GM12878 (cell line): ENCODE data around the gene TTC39C.

ENCODE experiments used
- ATF3 ChIP-seq: IDR thresholded peaks from 2 replicates; pipeline ENCODE4 v1.6.1; 2011; ENCODE audit warnings: low read depth, mild to moderate bottlenecking, low read length, moderate library complexity, borderline replicate concordance; ENCODE audit errors: extremely low read depth
- CEBPB ChIP-seq, 2 experiments: fragments of 150-350 bp in 1 of 2; IDR thresholded peaks; 2 replicates each; pipeline ENCODE4 v1.6.1; 2012 to 2014; ENCODE audit warnings: low read depth in 2 of 2, low read length in 2 of 2, borderline replicate concordance in 1 of 2, inconsistent platforms in 1 of 2
- CTCF ChIP-seq, 3 experiments: IDR thresholded peaks in 2 of 3; conservative IDR thresholded peaks in 1 of 3; 2 replicates each; pipeline ENCODE4 v1.5.1; 2011; ENCODE audit warnings: low read depth in 3 of 3, low read length in 3 of 3, mild to moderate bottlenecking in 3 of 3, control low read depth in 2 of 3, moderate library complexity in 2 of 3, inconsistent platforms in 1 of 3, mixed read lengths in 1 of 3; ENCODE audit not compliant: control insufficient read depth in 2 of 3, insufficient read depth in 1 of 3; ENCODE audit errors: extremely low read depth in 1 of 3
- EGR1 ChIP-seq, 2 experiments: IDR thresholded peaks; 1 replicate in 1 of 2; 2 replicates in 1 of 2; pipeline ENCODE4 v1.6.1; 2011 to 2012; ENCODE audit warnings: low read depth in 2 of 2, low read length in 2 of 2, borderline replicate concordance in 1 of 2, mild to moderate bottlenecking in 1 of 2, moderate library complexity in 1 of 2
- EP300 ChIP-seq, 2 experiments: fragments of 150-350 bp in 1 of 2; IDR thresholded peaks; 2 replicates each; pipeline ENCODE4 v1.6.1; 2011 to 2012; ENCODE audit warnings: low read depth in 2 of 2, low read length in 2 of 2, borderline replicate concordance in 1 of 2, improper control_type of control experiment in 1 of 2, inconsistent platforms in 1 of 2; ENCODE audit not compliant: control insufficient read depth in 1 of 2
- FOS ChIP-seq: IDR thresholded peaks from 3 replicates; pipeline ENCODE4 v1.6.1; 2011; ENCODE audit warnings: borderline replicate concordance; ENCODE audit not compliant: insufficient read length; ENCODE audit errors: extremely low read depth
- MTA2 ChIP-seq: fragments of 450-650 bp; IDR thresholded peaks from 2 replicates; pipeline ENCODE4 v1.6.1; 2016; ENCODE audit warnings: low read depth, mild to moderate bottlenecking, moderate library complexity
- PBX3 ChIP-seq: IDR thresholded peaks from 2 replicates; pipeline ENCODE4 v1.6.1; 2011; ENCODE audit warnings: mild to moderate bottlenecking, low read depth, low read length, moderate library complexity; ENCODE audit not compliant: insufficient replicate concordance
- POLR2AphosphoS5 ChIP-seq: IDR thresholded peaks from 2 replicates; pipeline ENCODE4 v1.6.1; 2011; ENCODE audit warnings: mild to moderate bottlenecking, low read length, inconsistent platforms
- SIN3A ChIP-seq: IDR thresholded peaks from 2 replicates; pipeline ENCODE4 v1.6.1; 2012; ENCODE audit warnings: low read depth, low read length, improper control_type of control experiment
- TAF1 ChIP-seq: IDR thresholded peaks from 2 replicates; pipeline ENCODE4 v1.6.1; 2011; ENCODE audit warnings: mild to moderate bottlenecking, low read depth, low read length, borderline replicate concordance

GRCh38 chr18:24115628-24116027 lies 101.1 kb downstream of the TTC39C start:
- TF ChIP-seq SIN3A, result no peak
- TF ChIP-seq EGR1 (IDR thresholded peaks at IDR 0.05; ENCODE audit: borderline replicate concordance in 1 of 2, low read depth in 2 of 2, low read length in 2 of 2), result no peak
- no peak for TF ChIP-seq ATF3
- TF ChIP-seq TAF1, result no peak
- no peak for TF ChIP-seq MTA2
- TF ChIP-seq CTCF (IDR thresholded peaks at IDR 0.05 in 2 of 3, conservative IDR thresholded peaks at IDR 0.05 in 1 of 3; ENCODE audit: control insufficient read depth in 2 of 3, extremely low read depth in 1 of 3, insufficient read depth in 1 of 3, low read depth in 3 of 3, low read length in 3 of 3), result no peak
- no peak for TF ChIP-seq CEBPB (IDR thresholded peaks at IDR 0.05; ENCODE audit: borderline replicate concordance in 1 of 2, low read depth in 2 of 2, low read length in 2 of 2)
- TF ChIP-seq EP300 (IDR thresholded peaks at IDR 0.05; ENCODE audit: borderline replicate concordance in 1 of 2, control insufficient read depth in 1 of 2, low read depth in 2 of 2, low read length in 2 of 2), result no peak
- TF ChIP-seq POLR2AphosphoS5, result no peak
- no peak for TF ChIP-seq PBX3
- no peak for TF ChIP-seq FOS
